ENCODE results near the gene CDC40.

- TF ChIP-seq POLR2A (IDR thresholded peaks at IDR 0.05; ENCODE audit: low read length) = no peak
- TF ChIP-seq GATA1 (IDR thresholded peaks at IDR 0.05; ENCODE audit: low read depth, low read length) = no peak
Observed at GRCh38 chr6:110266996-110267395, 86.8 kb downstream of the CDC40 start.

Data from erythroblast (primary cell).